ENCODE results near the gene UBE2U.
"Not testable (repeated sequence)": the region's sequence is repeated elsewhere in the genome, so short reads cannot be mapped to it uniquely, and the experiment has no call there.

UBE2U gene

GRCh38 chr1:64239519-64239918 lies 36.1 kb downstream of the UBE2U start:
- not testable (repeated sequence) for DNase-seq (ENCODE audit: low read depth in 2 of 2)

DNA sequence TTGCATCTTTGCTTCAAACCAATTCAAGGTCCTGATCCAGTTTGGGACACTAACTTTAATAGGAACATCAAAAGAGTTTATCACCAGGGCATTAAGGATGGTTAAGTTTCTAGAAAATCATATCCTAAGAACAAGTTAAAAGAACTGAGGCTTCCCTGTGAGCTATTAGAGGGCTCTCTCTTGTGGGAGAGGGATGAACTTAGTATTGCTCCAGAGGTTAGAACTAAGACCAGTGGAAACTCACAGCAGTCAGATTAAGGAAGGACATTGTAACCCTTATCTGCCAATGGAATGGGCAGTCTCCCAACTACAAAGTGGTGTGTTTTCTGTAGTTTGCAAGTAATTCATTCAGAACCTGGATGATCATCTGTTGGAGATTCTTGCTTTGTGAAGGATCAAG lies 36.8 kb downstream of the UBE2U start:
- no peak for DNase-seq (ENCODE audit: low read depth in 2 of 2)

DNA sequence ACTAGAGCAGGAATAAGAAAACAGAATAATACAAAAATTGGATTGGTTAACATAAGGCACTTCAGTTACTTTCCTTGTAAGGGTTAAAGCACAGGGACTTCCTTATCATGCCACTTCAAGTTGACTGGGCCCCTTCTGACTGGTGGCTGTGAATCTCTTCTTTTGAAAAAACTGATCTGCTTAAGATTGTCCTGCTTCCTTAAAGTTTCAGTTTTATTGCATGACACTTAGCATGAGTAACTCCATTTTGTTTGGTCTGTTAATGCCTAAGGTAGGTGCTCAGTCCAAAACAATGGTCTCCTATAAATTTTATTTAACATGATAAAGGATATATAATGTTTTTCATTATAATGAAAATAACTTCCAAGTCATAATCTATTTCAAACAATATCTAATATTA lies 37.6 kb downstream of the UBE2U start:
- no peak for DNase-seq (ENCODE audit: low read depth in 2 of 2)

GRCh38 chr1:64242895-64243756 lies 39.7 kb downstream of the UBE2U start:
- DNase-seq (ENCODE audit: low read depth in 2 of 2) = peak in 1 of 2 experiments; percentile 16

GRCh38 chr1:64243757-64244080 lies 40.3 kb downstream of the UBE2U start:
- DNase-seq (ENCODE audit: low read depth in 2 of 2) = no peak

DNA sequence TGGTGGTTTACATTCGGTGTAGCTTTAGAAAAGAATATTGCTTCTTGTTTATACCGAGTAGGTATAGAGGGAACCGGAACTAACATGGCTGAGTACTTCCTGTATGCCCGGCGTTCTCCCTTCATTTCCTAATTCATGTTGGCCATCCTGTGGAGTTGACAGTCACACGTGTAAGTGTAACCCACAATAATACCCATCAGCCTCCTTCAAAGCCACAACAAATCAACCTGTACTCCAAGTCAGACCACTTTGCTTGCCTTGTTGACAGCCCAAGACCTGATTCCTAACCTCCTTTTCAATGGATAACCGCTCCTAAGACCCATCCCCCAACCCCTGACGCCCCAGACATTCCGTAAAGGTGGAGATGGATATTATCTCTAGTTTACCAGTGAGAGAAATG lies 42.1 kb downstream of the UBE2U start:
- DNase-seq (ENCODE audit: low read depth in 2 of 2) = no peak

DNA sequence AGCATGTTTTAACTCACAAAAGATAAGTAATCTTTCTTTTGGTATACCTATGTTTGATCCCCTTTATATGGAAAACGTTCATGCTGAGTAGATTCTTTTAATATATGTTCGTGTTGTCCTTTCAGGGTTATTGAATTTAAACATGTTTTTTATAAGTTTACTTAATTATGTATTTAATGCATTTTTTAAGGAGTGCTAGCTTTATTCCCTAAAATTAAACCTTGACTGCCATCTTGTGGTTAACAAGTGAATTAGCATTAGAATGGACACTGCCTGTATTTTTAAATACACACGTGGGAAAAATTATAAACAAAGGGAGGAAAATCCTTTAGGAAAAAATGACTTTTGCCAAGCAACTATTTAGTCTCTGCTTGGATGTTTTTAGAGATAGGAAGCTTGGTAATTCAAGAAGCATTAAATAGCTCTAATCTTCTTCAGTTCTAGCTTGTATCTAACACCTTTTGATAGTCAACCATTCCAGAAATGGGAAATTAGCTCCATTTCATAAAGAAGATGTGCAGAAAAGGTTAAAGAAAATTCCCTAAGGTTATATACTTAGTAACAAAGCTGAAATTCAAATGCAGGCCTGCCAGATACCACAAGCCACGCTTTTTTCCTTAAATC lies 43.0 kb downstream of the UBE2U start:
- DNase-seq (ENCODE audit: low read depth in 2 of 2) = peak in 1 of 2 experiments; percentile 18

- DNase-seq (ENCODE audit: low read depth in 2 of 2) = no peak
Measured at GRCh38 chr1:64248065-64248464, 44.6 kb downstream of the UBE2U start.

DNA sequence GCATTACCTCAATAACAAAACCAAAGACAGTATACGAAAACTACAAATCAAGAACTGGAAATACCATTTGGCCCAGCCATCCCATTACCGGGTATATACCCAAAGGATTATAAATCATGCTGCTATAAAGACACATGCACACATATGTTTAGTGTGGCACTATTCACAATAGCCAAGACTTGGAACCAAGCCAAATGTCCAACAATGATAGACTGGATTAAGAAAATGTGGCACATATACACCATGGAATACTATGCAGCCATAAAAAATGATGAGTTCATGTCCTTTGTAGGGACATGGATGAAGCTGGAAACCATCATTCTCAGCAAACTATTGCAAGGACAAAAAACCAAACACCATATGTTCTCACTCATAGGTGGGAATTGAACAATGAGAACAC lies 47.0 kb downstream of the UBE2U start:
- DNase-seq (ENCODE audit: low read depth in 2 of 2) = not testable (repeated sequence)

DNA sequence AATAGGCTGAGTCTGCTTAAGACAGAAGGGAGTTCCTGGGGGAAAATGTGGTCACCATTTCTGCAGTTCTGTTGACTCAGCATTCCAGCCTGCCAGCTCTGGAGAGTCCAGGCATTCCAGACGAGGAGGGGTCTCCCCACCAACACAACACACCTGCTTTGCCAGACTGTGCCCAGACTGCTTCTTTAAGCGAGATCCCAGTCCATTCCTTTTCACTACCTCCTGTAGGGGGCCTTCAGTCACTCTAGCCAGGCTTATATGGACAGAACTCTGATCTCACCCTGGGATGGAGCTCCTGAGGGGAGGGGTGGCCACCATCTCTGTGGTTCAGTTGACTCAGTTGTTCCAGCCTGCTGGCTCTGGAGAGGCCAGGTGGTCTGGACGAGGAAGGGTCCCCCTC lies 48.5 kb downstream of the UBE2U start:
- DNase-seq (ENCODE audit: low read depth in 2 of 2) = no peak

DNA sequence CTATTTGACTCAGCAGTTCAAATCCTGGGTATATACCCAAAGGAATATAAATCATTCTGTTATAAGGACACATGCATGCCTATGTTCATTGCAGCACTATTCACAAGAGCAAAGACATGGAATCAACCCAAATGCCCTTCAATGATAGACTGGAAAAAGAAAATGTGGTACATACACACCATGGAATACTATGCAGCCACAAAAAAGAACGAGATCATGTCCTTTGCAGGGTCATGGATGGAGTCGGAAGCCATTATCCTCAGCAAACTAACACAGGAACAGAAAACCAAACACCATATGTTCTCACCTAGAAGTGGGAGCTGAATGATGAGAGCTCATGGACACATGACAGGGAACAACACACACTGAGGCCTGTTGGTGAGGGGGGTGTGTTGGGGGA lies 53.8 kb downstream of the UBE2U start:
- DNase-seq (ENCODE audit: low read depth in 2 of 2) = not testable (repeated sequence)

GRCh38 chr1:64258444-64258843 lies 55.0 kb downstream of the UBE2U start:
- DNase-seq (ENCODE audit: low read depth in 2 of 2) = not testable (repeated sequence)

DNA sequence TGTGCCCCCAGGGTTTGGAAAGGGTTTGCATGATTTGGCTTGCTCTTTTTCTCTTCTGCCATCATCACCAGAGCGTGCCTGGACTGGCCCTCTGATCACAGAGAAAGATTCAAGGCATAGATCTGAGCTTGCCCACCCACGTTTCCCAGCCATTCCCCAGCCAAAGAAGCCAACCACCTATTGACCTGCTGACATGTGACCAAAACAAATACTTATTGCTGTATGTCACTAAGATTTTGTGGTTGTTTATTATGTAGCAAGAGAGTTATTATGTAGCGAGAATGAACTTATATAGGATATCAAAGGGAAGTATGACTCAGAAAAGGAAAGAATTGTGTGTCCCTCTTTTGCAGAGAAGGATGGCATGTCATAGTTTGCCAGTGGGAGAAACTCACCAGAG lies 59.9 kb downstream of the UBE2U start:
- no peak for DNase-seq (ENCODE audit: low read depth in 2 of 2)

DNA sequence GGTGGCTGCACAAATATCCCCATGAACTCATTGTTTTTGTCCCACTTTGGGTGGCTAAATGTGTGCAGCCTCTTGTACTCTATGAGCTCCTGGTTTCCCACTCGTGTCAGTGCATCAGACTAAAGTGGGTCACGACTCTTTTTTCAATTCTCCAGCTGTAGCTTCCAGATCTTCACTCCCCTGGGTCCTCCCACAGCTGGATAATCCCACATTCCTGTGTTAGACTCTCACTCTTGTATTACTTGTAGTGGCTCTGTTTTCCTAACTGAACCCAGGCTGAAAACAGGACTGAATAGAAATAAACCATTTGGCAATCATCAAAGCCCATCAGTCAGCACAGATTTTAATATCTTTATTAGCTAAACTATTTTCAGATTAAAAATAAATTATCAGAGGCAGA lies 60.4 kb downstream of the UBE2U start:
- no peak for DNase-seq (ENCODE audit: low read depth in 2 of 2)

- DNase-seq (ENCODE audit: low read depth in 2 of 2) = no peak
Measured at GRCh38 chr1:64265141-64265540, 61.7 kb downstream of the UBE2U start.

DNA sequence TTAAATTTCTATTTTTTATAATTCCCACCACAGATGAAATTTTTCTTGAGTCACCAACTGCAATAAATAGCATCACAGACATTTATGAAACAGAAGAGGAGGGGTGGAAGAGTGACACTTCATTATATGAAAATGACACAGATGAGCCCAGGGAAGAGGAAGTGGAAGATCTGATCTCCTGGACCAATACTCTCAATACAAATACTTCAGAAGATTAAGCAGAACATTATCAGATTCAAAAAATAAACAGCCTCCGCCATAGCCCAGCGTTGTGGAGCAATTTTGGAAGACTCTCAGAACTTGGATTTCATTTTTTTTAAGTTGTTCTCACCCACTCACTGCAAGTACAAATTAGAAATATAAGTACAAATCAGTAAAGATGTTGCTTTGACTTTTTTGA lies 63.6 kb downstream of the UBE2U start:
- no peak for DNase-seq (ENCODE audit: low read depth in 2 of 2)

- DNase-seq (ENCODE audit: low read depth in 2 of 2) = peak; percentile 58
Measured at GRCh38 chr1:64268653-64269557, 65.5 kb downstream of the UBE2U start.

DNA sequence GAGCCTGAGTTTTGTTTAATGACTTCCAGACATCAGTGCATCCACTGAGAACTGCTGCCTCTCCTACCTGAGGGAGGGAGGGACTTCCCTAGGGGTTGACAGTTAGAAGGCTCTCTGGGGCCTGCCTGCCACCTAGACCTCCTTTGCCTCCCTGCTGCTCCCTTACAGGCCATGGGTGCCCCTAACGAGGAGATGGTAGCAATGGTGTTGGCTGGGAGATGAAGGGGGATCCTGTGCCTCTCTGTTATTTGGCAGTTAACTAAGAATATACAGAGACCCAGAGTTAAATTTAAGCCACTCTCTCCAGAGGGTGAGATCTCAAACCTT lies 66.1 kb downstream of the UBE2U start:
- no peak for DNase-seq (ENCODE audit: low read depth in 2 of 2)

GRCh38 chr1:64280001-64280400 lies 76.6 kb downstream of the UBE2U start:
- no peak for DNase-seq (ENCODE audit: low read depth in 2 of 2)

DNA sequence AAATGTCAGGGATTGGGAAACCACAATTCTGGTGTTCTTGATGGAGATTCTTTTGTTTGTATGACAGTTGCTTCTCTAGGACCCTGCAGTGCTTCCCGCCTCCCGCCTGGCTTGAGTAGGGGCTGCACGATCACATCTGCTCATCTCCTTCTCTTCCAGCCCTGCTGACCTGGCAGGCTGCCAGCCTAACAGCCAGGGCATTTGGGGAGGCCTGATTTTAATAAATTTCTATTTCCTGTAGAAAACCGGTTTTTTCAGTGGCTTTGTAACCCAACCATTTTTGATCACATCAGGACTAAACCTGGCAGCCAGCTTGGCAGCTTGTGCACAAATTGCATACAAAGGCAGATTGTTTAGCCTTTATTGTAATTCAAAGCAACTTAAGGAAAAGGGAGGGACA lies 78.9 kb downstream of the UBE2U start:
- DNase-seq (ENCODE audit: low read depth in 2 of 2) = no peak

GRCh38 chr1:64287071-64287470 lies 83.6 kb downstream of the UBE2U start:
- DNase-seq (ENCODE audit: low read depth in 2 of 2) = no peak

DNA sequence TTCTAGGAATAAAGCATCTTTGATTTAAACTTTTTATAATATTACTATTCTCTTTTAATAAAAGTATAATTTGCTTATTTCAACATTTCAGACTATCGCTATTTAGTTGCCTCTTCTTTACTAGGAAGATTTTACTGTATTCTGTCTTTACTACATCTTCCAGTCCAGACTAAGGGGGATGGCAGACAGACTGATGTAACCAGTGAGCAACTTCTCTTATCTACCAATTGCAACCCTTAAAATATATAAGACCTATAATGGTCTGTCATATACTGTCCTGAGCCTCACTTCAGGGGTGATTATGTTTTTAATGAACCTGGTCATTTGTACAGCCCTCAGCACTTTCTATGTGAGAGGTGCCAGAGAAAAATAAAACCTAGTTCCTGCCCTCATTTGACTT lies 87.0 kb downstream of the UBE2U start:
- DNase-seq (ENCODE audit: low read depth in 2 of 2) = no peak

GRCh38 chr1:64291931-64292330 lies 88.5 kb downstream of the UBE2U start:
- DNase-seq (ENCODE audit: low read depth in 2 of 2) = no peak

Measured in fibroblast of skin of left biceps (primary cell).